GM10266 (cell line): Measurements from ENCODE around the gene SLIT3.

Source experiments
- DNase-seq: peaks from one replicate; pipeline ENCODE4 v3.0.0; 2012; ENCODE audit errors: extremely low spot score
- TF ChIP-seq, protein P1 (sequence below): IDR thresholded peaks from 2 replicates; pipeline ENCODE4 v1.5.1; 2012; ENCODE audit warnings: mild to moderate bottlenecking, low read depth; ENCODE audit not compliant: control insufficient read depth, insufficient read depth; ENCODE audit errors: missing control alignments

Gene SLIT3

DNA sequence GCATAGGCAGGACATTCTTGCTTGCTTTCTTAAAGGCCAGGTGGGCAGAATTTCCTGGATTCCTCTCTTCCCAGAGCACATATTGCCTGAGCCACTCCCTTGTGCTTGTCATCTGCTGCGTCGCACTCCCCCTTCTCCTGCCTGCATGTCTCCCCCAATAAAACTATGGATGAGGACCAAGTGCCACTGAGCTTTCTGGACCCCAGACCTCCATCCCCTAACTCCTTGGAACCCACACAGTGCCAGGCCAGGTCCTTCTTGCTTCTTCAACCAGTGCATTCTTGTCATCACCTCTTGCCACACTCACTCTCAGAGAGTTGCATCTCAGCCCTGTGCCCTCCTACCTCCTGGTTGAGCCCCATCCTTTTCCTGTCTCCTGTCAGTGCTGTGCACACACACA is 563.9 kb downstream of the SLIT3 start:
- TF ChIP-seq, protein P1, sequence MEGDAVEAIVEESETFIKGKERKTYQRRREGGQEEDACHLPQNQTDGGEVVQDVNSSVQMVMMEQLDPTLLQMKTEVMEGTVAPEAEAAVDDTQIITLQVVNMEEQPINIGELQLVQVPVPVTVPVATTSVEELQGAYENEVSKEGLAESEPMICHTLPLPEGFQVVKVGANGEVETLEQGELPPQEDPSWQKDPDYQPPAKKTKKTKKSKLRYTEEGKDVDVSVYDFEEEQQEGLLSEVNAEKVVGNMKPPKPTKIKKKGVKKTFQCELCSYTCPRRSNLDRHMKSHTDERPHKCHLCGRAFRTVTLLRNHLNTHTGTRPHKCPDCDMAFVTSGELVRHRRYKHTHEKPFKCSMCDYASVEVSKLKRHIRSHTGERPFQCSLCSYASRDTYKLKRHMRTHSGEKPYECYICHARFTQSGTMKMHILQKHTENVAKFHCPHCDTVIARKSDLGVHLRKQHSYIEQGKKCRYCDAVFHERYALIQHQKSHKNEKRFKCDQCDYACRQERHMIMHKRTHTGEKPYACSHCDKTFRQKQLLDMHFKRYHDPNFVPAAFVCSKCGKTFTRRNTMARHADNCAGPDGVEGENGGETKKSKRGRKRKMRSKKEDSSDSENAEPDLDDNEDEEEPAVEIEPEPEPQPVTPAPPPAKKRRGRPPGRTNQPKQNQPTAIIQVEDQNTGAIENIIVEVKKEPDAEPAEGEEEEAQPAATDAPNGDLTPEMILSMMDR = no peak
- DNase-seq = no peak

DNA sequence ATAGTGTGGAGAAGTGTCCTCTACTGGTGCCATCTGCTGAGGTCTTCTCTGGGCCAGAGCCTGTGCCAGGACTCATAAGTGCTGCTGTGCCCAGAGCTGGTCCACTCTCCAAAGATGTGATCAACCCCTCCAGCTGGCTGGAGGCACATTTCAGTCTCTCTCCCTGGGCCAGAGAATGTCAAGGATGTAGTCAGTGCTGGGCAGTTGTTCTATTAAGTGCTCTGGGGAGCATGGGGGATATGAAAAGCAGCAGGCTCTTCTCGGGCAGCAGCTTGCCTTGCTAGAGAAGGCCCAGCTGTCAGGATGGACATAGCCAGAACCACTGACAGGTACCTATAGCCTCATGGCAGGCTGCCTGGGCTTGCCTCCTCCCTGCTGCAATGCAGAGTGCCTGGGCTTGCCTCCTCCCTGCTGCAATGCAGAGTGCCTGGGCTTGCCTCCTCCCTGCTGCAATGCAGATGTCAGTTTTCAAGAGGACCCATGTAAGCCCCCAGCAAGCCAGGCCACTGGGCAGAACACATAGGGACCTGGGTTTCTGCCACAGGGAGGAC is 564.6 kb downstream of the SLIT3 start:
- TF ChIP-seq, protein P1 = no peak
- no peak for DNase-seq

DNA sequence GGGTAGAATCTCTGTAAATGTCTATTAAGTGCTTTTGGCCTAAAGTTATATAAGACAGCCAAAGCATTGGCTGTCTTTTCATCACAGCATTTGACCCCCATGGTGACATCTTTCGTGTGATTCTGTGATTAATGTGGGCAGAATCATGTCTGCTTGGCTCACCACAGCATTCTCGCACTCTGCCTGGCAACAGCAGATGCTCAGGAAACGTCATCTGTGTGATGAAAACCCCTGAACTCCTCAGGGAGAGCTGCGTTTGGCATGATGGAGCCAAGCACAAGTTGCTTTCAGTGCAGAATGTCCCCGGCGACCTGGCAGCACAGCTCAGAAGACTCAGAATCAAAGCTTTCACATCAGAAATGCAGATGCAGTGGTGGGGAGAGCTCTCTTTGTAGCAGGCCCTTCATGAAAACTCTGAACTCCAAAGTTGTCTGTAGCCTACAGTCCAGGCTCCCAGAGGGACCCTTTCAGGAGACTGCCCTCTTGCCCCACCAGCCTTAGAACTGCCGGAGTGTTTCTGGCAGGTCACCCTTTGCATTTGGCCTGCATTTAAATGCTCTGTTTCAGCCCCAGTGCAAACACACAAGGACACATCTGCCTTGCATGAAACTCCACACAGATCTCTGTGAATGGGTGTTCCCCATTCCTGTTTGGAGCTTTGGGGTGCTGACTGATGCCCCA is 566.2 kb downstream of the SLIT3 start:
- DNase-seq = no peak
- TF ChIP-seq, protein P1 = no peak

DNA sequence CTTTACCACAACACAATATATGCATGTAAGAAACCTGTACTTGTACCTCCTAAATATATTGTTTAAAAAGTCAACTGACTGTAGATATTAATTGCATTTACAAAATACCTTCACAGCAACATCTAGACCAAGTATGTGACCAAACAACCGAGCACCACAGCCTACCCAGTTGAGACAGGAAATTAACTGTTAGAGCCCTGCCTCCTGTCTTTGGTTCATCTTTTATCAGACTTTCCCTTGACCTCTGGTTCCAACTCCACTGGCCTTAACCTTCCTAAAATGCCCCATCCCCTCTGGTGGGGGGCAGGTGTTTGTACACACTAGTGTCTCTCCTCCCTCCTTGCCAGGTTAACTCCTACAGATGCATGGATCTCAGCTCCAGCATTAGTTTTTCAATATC is 566.8 kb downstream of the SLIT3 start:
- TF ChIP-seq, protein P1 = no peak
- no peak for DNase-seq

DNA sequence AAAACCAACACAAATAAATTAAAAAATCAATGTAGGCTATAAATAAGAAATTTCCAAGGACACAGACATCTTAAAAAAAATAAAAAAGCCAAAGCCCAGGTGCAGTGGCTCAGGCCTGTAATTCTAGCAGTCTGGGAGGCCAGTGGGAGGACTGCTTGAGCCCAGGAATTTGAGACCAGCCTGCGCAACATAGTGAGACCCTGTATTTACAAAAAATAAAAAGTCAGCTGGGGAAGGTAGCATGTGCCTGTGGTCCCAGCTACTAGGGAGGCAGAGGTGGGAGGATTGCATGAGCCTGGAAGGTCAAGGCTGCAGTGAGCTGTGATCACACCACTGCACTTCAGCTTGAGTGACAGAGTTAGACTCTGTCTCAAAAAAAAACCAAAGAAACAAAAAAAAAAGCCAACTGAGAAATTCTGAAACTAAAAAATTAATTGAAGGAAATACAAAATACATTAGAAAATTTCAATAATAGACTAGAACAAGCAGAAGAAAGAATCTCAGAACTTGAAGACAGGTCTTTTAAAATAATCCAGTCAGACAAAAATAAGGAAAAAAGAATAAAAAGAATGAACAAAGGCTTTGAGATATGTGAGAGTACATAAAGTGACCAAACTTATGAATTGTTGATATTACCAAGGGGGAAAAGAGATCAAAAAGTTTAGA is 572.3 kb downstream of the SLIT3 start:
- no peak for DNase-seq
- TF ChIP-seq, protein P1 = no peak

DNA sequence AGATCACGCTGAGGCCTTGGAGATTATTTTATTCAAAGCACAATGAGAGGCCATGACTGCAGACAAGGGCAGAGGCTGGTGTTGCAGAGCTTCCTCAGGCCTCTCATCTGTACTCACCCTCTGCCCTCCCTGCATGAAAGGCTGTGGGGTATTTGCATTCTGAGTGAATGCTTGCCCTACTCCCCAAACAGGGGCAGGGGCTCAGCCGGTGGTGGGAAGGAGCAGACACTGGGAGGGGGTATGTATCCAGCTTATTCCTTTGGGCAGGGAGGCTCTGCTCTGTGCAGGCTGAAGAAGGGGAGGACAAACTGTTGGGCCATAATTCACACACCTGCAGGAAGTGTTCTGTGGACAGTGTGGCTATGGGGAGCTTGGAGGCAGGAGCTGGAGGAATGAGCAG is 573.4 kb downstream of the SLIT3 start:
- DNase-seq = no peak
- TF ChIP-seq, protein P1 = no peak

DNA sequence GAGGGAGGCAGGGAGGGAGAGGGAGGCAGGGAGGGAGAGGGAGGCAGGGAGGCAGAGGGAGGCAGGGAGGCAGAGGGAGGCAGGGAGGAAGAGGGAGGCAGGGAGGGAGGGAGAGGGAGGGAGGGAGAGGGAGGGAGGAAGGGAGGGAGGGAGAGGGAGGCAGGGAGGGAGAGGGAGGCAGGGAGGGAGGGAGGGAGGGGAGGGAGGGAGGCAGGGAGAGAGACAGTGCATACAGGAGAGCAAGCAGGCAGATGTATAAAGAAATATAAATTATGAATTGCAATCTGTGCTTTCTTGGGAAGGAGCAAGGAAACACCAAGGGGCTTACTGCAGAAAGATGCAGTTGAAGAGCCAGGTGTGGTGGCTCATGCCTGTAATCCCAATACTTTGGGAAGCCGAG is 574.6 kb downstream of the SLIT3 start:
- TF ChIP-seq, protein P1 = no peak

More for the DNA sequence above, 574.6 kb downstream of the SLIT3 start:
- no peak for DNase-seq
